PFSK-1 (cell line): ENCODE measurements around the gene ZNF708.

Experiments
- FOXP2 ChIP-seq: optimal IDR thresholded peaks from 2 replicates; pipeline ENCODE3; 2011; ENCODE audit warnings: borderline replicate concordance, control low read depth, inconsistent platforms; ENCODE audit not compliant: insufficient read depth; ENCODE audit errors: extremely low read length, extremely low read depth
- POLR2AphosphoS5 ChIP-seq: IDR thresholded peaks from 2 replicates; pipeline ENCODE4 v1.6.1; 2012; ENCODE audit warnings: low read depth, mild to moderate bottlenecking, control low read depth, low read length, moderate library complexity
- SIN3A ChIP-seq: IDR thresholded peaks from 2 replicates; pipeline ENCODE4 v1.6.1; 2012; ENCODE audit warnings: mild to moderate bottlenecking, low read length, moderate library complexity, borderline replicate concordance; ENCODE audit not compliant: insufficient read depth
- TAF1 ChIP-seq: IDR thresholded peaks from 2 replicates; pipeline ENCODE4 v1.6.1; 2012; ENCODE audit warnings: low read length, control low read depth, borderline replicate concordance; ENCODE audit not compliant: insufficient read depth
- TF ChIP-seq, protein P1 (sequence below), 2 experiments: IDR thresholded peaks; 2 replicates each; pipeline versions ENCODE4 v1.6.1 to v1.8.0; 2011 to 2012; ENCODE audit warnings: low read depth in 2 of 2, low read length in 2 of 2, control low read depth in 1 of 2, inconsistent platforms in 1 of 2, mild to moderate bottlenecking in 1 of 2, moderate library complexity in 1 of 2; ENCODE audit not compliant: insufficient read depth in 1 of 2

The ZNF708 gene

DNA sequence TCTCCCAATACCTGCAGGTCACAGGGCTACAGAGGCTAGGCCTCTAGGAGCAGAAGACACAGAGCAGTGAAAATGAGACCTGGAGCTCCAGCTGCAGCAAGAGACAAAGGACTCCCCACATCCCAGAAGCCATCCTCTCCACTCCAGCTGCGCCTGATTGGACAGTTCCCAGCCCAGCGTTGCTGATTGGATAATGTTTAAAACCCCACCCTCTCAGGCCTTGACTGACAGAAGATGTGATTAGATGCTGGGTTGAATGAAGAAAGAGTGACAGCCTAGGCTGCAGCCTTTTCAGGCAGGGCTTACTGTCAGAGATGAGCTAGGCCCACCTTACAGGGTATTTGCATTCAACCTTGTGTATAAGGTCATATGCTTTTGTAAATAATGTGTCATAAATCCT, 59.4 kb downstream of the ZNF708 start:
- TF ChIP-seq SIN3A (no peak), POLR2AphosphoS5 (no peak), TAF1 (no peak), FOXP2 (no peak)
- TF ChIP-seq, protein P1, sequence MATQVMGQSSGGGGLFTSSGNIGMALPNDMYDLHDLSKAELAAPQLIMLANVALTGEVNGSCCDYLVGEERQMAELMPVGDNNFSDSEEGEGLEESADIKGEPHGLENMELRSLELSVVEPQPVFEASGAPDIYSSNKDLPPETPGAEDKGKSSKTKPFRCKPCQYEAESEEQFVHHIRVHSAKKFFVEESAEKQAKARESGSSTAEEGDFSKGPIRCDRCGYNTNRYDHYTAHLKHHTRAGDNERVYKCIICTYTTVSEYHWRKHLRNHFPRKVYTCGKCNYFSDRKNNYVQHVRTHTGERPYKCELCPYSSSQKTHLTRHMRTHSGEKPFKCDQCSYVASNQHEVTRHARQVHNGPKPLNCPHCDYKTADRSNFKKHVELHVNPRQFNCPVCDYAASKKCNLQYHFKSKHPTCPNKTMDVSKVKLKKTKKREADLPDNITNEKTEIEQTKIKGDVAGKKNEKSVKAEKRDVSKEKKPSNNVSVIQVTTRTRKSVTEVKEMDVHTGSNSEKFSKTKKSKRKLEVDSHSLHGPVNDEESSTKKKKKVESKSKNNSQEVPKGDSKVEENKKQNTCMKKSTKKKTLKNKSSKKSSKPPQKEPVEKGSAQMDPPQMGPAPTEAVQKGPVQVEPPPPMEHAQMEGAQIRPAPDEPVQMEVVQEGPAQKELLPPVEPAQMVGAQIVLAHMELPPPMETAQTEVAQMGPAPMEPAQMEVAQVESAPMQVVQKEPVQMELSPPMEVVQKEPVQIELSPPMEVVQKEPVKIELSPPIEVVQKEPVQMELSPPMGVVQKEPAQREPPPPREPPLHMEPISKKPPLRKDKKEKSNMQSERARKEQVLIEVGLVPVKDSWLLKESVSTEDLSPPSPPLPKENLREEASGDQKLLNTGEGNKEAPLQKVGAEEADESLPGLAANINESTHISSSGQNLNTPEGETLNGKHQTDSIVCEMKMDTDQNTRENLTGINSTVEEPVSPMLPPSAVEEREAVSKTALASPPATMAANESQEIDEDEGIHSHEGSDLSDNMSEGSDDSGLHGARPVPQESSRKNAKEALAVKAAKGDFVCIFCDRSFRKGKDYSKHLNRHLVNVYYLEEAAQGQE (IDR thresholded peaks at IDR 0.05; ENCODE audit: insufficient read depth in 1 of 2, low read depth in 2 of 2, low read length in 2 of 2): no peak

DNA sequence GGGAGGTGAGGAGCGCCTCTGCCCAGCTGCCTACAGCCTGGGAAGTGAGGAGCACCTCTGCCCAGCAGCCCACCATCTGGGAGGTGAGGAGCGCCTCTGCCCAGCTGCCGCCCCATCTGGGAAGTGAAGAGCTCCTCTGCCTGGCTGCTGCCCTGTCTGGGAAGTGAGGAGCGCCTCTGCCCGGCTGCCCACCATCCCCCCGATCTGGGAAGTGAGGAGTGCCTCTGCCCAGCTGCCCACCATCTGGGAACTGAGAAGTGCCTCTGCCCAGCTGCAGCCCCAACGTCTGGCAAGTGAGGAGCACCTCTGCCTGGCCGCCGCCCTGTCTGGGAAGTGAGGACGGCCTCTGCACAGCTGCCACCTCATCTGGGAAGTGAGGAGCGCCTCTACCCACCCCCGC, 64.3 kb downstream of the ZNF708 start:
- no peak for TF ChIP-seq TAF1
- TF ChIP-seq POLR2AphosphoS5: no peak
- TF ChIP-seq SIN3A: no peak
- TF ChIP-seq, protein P1 (IDR thresholded peaks at IDR 0.05; ENCODE audit: insufficient read depth in 1 of 2, low read depth in 2 of 2, low read length in 2 of 2): no peak
- TF ChIP-seq FOXP2: no peak

DNA sequence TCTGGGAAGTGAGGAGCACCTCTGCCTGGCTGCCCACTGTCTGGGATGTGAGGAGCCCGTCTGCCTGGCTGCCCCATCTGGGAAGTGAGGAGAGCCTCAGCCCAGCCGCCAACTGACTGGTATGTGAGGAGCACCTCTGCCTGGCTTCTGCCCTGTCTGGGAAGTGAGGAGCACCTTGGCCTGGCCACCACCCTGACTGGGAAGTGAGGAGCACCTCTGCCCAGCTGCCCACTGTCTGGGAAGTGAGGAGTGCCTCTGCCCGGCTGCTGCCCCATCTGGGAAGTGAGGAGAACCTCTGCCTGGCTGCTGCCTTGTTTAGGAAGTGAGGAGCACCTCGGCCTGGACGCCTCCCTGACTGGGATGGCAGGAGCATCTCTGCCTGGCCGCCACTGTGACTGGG, 64.8 kb downstream of the ZNF708 start:
- TF ChIP-seq FOXP2 (no peak), TAF1 (no peak), POLR2AphosphoS5 (no peak)
- TF ChIP-seq, protein P1 (IDR thresholded peaks at IDR 0.05; ENCODE audit: insufficient read depth in 1 of 2, low read depth in 2 of 2, low read length in 2 of 2): no peak

DNA sequence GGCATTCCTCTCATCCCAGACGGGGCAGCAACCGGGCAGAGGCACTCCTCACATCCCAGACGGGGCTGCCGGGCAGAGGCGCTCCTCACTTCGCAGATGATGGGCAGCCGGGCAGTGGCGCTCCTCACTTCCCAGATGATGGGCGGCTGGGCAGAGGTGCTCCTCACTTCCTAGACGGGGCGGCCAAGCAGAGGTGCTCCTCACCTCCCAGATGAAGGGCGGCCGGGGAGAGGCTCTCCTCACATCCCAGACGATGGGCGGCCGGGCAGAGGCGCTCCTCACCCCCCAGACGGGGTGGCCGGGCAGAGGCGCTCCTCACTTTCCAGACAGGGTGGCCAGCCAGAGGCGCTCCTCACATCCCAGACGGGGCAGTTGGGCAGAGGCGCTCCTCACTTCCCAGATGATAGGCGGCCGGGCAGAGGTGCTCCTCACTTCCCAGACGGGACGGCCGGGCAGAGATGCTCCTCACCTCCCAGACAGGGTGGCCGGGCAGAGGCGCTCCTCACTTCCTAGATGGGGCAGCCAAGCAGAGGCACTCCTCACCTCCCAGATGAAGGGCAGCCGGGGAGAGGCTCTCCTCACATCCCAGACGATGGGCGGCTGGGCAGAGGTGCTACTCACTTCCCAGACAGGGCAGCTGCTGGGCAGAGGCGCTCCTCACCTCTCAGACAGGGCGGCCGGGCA, 68.9 kb downstream of the ZNF708 start:
- TF ChIP-seq FOXP2 (no peak), SIN3A (no peak), POLR2AphosphoS5 (no peak), TAF1 (no peak)
- TF ChIP-seq, protein P1 (IDR thresholded peaks at IDR 0.05; ENCODE audit: insufficient read depth in 1 of 2, low read depth in 2 of 2, low read length in 2 of 2): no peak
